ENCODE results near the gene EBF4.

GRCh38 chr20:2705931-2706645 is 13.5 kb downstream of the EBF4 start:
- TF ChIP-seq CTCF (IDR thresholded peaks at IDR 0.05) = no peak
- TF ChIP-seq POLR2A (IDR thresholded peaks at IDR 0.05) = no peak

Measured in prostate gland (tissue), 2 donors.